Gastrocnemius medialis (tissue), 4 donors: ENCODE measurements around the gene CEP55. TPM values are rescaled to one million over a fixed set of nuclear protein-coding genes. Genes with fewer than 3 reads are reported as not detected.

Experiments used
- ATAC-seq, 2 donors: fragments of 150-250 bp; one replicate each; pipeline ENCODE4 v1.9.1; 2016
- DNase-seq, 2 donors: peaks; one replicate each; pipeline ENCODE4 v3.0.0-alpha.2; 2019
- H3K27ac ChIP-seq, 4 donors: fragments of 200-600 bp; sonication (generic); 1 replicate in 1 of 4; 2 replicates in 3 of 4; pipeline ENCODE4 v1.5.1; 2016 to 2018; ENCODE audit warnings: mild to moderate bottlenecking in 2 of 4, moderate library complexity in 1 of 4
- H3K27me3 ChIP-seq, 3 donors: fragments of 200-600 bp; sonication (generic) in 2 of 3; 1 replicate in 1 of 3; 2 replicates in 2 of 3; pipeline versions ENCODE4 v1.5.1 to v1.6.0; 2016 to 2019; ENCODE audit warnings: mild to moderate bottlenecking in 1 of 3, moderate library complexity in 1 of 3
- H3K36me3 ChIP-seq, 2 donors: fragments of 200-600 bp; sonication (generic) in 1 of 2; one replicate each; pipeline ENCODE4 v1.5.1; 2017 to 2018
- H3K4me1 ChIP-seq, 2 donors: fragments of 200-600 bp; sonication (generic) in 1 of 2; one replicate each; pipeline ENCODE4 v1.5.1; 2016 to 2017; ENCODE audit warnings: mild to moderate bottlenecking in 2 of 2
- H3K4me3 ChIP-seq, 4 donors: fragments of 200-600 bp; sonication (generic) in 3 of 4; 1 replicate in 1 of 4; 2 replicates in 3 of 4; pipeline ENCODE4 v1.5.1; 2016 to 2019; ENCODE audit warnings: mild to moderate bottlenecking in 2 of 4
- H3K9me3 ChIP-seq, 3 donors: fragments of 200-600 bp; sonication (generic) in 2 of 3; 1 replicate in 1 of 3; 2 replicates in 2 of 3; pipeline ENCODE4 v1.5.1; 2016 to 2019
- CTCF ChIP-seq, 5 experiments: fragments of 450-650 bp in 3 of 5; fragments of 200-600 bp in 2 of 5; sonication (generic) in 2 of 5; IDR thresholded peaks in 4 of 5; conservative IDR thresholded peaks in 1 of 5; 1 replicate in 4 of 5; 2 replicates in 1 of 5; pipeline ENCODE4 v1.5.1; 2016 to 2019; ENCODE audit warnings: antibody characterized with exemption in 5 of 5, mild to moderate bottlenecking in 3 of 5, moderate library complexity in 3 of 5
- POLR2A ChIP-seq, 2 donors: fragments of 450-650 bp; IDR thresholded peaks; one replicate each; pipeline ENCODE4 v1.6.1; 2017; ENCODE audit warnings: antibody characterized with exemption in 2 of 2, mild to moderate bottlenecking in 2 of 2, moderate library complexity in 2 of 2
- in situ Hi-C, 4 donors: fragments of 200-750 bp; cut with MboI; loops; one replicate each; pipeline versions ENCODE4 v1.15.0 to v1.8.0; 2017; ENCODE audit warnings: low sequenced_read_pairs in 4 of 4
- intact Hi-C: fragments of 100-400 bp; cut with DNase I; formaldehyde crosslinking; loops from one replicate; pipeline ENCODE4 v1.15.1; 2023; ENCODE audit warnings: low total_unique reads
- total RNA-seq, 4 donors: library from RNA; depleted of rRNA; stranded (reverse); fragments of >200 nt; gene quantifications; one replicate each; pipeline versions ENCODE4 v1.1.0 to v1.2.3, GENCODE V29; 2016

Gene CEP55
- total RNA-seq, 4 donors from 2014 or later: 0.32 to 0.62 (median 0.37) TPM

DNA sequence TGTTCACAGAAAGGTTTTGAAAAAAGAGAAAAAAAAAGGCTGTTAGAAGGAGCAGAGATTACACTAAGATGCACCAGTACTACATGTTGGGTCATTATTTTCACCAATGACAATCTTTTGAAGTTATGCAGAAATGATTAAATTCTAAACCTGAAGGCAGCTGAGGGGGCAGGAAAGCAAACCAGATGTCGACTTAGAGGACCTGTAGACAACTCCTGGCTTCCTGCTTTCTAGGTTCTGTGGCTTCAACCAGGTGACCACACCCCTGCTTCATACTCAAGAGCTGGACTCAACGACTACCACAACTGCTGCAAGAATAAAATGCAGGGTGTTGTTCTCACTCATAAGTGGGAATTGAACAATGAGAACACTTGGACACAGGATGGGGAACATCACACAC, 44.3 kb upstream of the CEP55 start:
- Histone ChIP-seq H3K4me1 (no peaks in the 10 kb centered on the region), H3K27me3 (no peaks in the 10 kb centered on the region), H3K36me3 (no peaks in the 10 kb centered on the region), H3K27ac (no peak overlapping the region), H3K9me3 (no peaks in the 10 kb centered on the region), H3K4me3 (no peak overlapping the region)
- in situ Hi-C loops: no loop called here
- intact Hi-C loops: no loop called here
- no peak for DNase-seq
- TF ChIP-seq POLR2A (IDR thresholded peaks at IDR 0.05) (no peak), CTCF (IDR thresholded peaks at IDR 0.05 in 4 of 5, conservative IDR thresholded peaks at IDR 0.05 in 1 of 5) (no peak)
- ATAC-seq: no peak

DNA sequence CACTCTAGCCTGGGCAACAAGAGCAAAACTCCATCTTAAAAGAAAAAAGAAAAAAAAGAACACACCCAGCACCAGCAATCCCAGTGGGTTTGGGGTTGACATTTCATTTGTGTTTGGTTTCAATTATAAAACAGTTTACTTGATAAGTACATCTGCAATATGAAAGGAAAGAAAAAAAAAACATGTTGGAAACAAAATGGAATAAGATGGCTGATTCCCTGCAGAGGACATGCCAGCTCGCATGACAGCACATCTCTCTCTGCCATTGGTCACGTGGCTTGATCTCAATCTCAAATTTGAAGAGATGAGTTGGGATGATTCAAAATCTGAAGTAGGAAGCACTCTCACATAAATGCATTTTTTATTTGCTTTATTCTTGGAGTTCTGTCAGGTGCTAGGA, 42.3 kb upstream of the CEP55 start:
- no peak overlapping the region for H3K4me3 ChIP-seq
- H3K9me3 ChIP-seq: no peaks in the 10 kb centered on the region
- DNase-seq (no peak), ATAC-seq (no peak)
- in situ Hi-C loops: no loop called here
- intact Hi-C loops: no loop called here
- peaks cover 2 to 6% of the 10 kb centered on the region in 2 donors for H3K4me1 ChIP-seq
- TF ChIP-seq POLR2A (IDR thresholded peaks at IDR 0.05): no peak
- TF ChIP-seq CTCF (IDR thresholded peaks at IDR 0.05 in 4 of 5, conservative IDR thresholded peaks at IDR 0.05 in 1 of 5): no peak
- peaks cover 0 to under 1% (median 0%) of the 10 kb centered on the region in 3 donors for H3K27me3 ChIP-seq
- H3K36me3 ChIP-seq: no peaks in the 10 kb centered on the region
- H3K27ac ChIP-seq: no peak overlapping the region

DNA sequence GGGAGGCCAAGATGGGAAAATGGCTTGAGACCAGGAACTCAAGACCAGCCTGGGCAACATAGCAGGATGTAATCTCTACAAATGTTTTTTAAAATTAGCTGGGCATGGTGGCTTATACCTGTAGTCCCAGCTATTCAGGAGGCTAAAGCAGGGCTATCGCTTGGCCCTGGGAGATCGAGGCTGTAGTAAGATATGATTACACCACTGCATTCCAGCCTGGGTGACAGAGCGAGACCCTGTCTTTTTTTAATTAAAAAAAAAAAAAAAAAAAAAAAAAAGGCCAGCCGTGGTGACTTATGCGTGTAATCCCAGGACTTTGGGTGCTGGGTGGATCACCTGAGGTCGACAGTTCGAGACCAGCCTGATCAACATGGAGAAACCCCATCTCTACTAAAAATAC, 41.7 kb upstream of the CEP55 start:
- peaks cover 6 to 8% of the 10 kb centered on the region in 2 donors for H3K4me1 ChIP-seq
- no peak overlapping the region for H3K27ac ChIP-seq
- in situ Hi-C loops: no loop called here
- intact Hi-C loops: no loop called here
- no peak overlapping the region for H3K4me3 ChIP-seq
- peaks cover 0 to 6% (median 0%) of the 10 kb centered on the region in 3 donors for H3K27me3 ChIP-seq
- no peaks in the 10 kb centered on the region for H3K36me3 ChIP-seq
- TF ChIP-seq POLR2A (IDR thresholded peaks at IDR 0.05) (no peak), CTCF (IDR thresholded peaks at IDR 0.05 in 4 of 5, conservative IDR thresholded peaks at IDR 0.05 in 1 of 5) (no peak)
- ATAC-seq (no peak), DNase-seq (no peak)
- H3K9me3 ChIP-seq: no peaks in the 10 kb centered on the region

- no peak for TF ChIP-seq POLR2A (IDR thresholded peaks at IDR 0.05)
- no peak for TF ChIP-seq CTCF (IDR thresholded peaks at IDR 0.05 in 4 of 5, conservative IDR thresholded peaks at IDR 0.05 in 1 of 5)
- intact Hi-C loops: no loop called here
- H3K4me1 ChIP-seq: peaks cover 6 to 8% of the 10 kb centered on the region in 2 donors
- DNase-seq (no peak), ATAC-seq (no peak)
- H3K9me3 ChIP-seq: no peaks in the 10 kb centered on the region
- no peaks in the 10 kb centered on the region for H3K36me3 ChIP-seq
- peaks cover 0 to 6% (median 0%) of the 10 kb centered on the region in 3 donors for H3K27me3 ChIP-seq
- H3K4me3 ChIP-seq: no peak overlapping the region
- in situ Hi-C loops: no loop called here
- no peak overlapping the region for H3K27ac ChIP-seq
Measured at GRCh38 chr10:93456480-93456879, 39.9 kb upstream of the CEP55 start.

DNA sequence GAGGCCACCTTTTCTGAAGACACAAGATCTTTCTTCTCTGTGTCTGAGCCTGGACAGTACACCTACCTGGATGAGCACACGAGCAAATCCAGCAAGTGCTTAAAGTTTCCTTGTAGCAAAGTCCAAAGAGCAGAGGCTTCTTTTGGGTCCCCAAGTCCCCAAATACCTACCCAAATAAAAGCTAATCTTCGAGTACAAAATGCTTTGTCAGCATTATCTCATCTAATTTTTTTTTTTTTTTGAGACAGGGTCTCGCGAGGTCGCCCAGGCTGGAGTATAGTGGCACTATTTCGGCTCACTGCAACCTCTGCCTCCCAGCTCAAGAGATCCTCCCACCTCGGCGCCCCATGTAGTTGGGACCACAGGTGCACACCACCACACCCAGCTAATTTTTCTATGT, 38.9 kb upstream of the CEP55 start:
- ATAC-seq (no peak), DNase-seq (no peak)
- peak overlapping the region in 2 of 4 donors; percentile 60 to 73 for H3K27ac ChIP-seq
- H3K9me3 ChIP-seq: no peaks in the 10 kb centered on the region
- H3K36me3 ChIP-seq: no peaks in the 10 kb centered on the region
- intact Hi-C loops (no loop called here), in situ Hi-C loops (no loop called here)
- H3K4me1 ChIP-seq: peaks cover 6 to 8% of the 10 kb centered on the region in 2 donors
- no peak for TF ChIP-seq POLR2A (IDR thresholded peaks at IDR 0.05)
- no peak for TF ChIP-seq CTCF (IDR thresholded peaks at IDR 0.05 in 4 of 5, conservative IDR thresholded peaks at IDR 0.05 in 1 of 5)
- peaks cover 0 to 6% (median 0%) of the 10 kb centered on the region in 3 donors for H3K27me3 ChIP-seq
- no peak overlapping the region for H3K4me3 ChIP-seq
